ENCODE data around the gene MLXIPL.
A peak's percentile ranks its signal among the peaks of the same experiment; 100 is the strongest.
"Not testable (repeated sequence)": the region's sequence is repeated elsewhere in the genome, so short reads cannot be mapped to it uniquely, and the experiment has no call there.

MLXIPL gene

GRCh38 chr7:73581006-73581405, 43.3 kb downstream of the MLXIPL start:
- DNase-seq (ENCODE audit: low spot score): not testable (repeated sequence)

- peak; percentile 99 for DNase-seq (ENCODE audit: low spot score)
Observed at GRCh38 chr7:73578342-73579128, 45.8 kb downstream of the MLXIPL start, which contains the start of gene TBL2. TBL2 (minus strand) TSS chr7:73578579; CDS start chr7:73578549, 30 bp downstream.

GRCh38 chr7:73577627-73578341, 46.5 kb downstream of the MLXIPL start:
- peak; percentile 30 for DNase-seq (ENCODE audit: low spot score)

- no peak for DNase-seq (ENCODE audit: low spot score)
Observed at GRCh38 chr7:73573791-73574190, 50.5 kb downstream of the MLXIPL start.

GRCh38 chr7:73573276-73573675, 51.0 kb downstream of the MLXIPL start:
- DNase-seq (ENCODE audit: low spot score): no peak

- no peak for DNase-seq (ENCODE audit: low spot score)
Observed at GRCh38 chr7:73572767-73573186, 51.5 kb downstream of the MLXIPL start.

- DNase-seq (ENCODE audit: low spot score): no peak
Observed at GRCh38 chr7:73570977-73571376, 53.3 kb downstream of the MLXIPL start.

GRCh38 chr7:73570521-73570920, 53.8 kb downstream of the MLXIPL start:
- DNase-seq (ENCODE audit: low spot score): no peak

GRCh38 chr7:73569042-73569608, 55.2 kb downstream of the MLXIPL start:
- no peak for DNase-seq (ENCODE audit: low spot score)

GRCh38 chr7:73567846-73568685, 56.3 kb downstream of the MLXIPL start:
- DNase-seq (ENCODE audit: low spot score): no peak

- DNase-seq (ENCODE audit: low spot score): no peak
Observed at GRCh38 chr7:73567140-73567539, 57.2 kb downstream of the MLXIPL start.

GRCh38 chr7:73566431-73566830, 57.9 kb downstream of the MLXIPL start:
- not testable (repeated sequence) for DNase-seq (ENCODE audit: low spot score)

- no peak for DNase-seq (ENCODE audit: low spot score)
Observed at GRCh38 chr7:73565675-73566340, 58.5 kb downstream of the MLXIPL start.

- DNase-seq (ENCODE audit: low spot score): no peak
Observed at GRCh38 chr7:73560109-73560835, 64.0 kb downstream of the MLXIPL start.

GRCh38 chr7:73557397-73558257, 66.7 kb downstream of the MLXIPL start, which contains the start of gene BCL7B:
BCL7B (minus strand) TSS chr7:73557690; CDS start chr7:73557578, 112 bp downstream.
- DNase-seq (ENCODE audit: low spot score): peak; percentile 98

- DNase-seq (ENCODE audit: low spot score): peak; percentile 98
Observed at GRCh38 chr7:73557108-73557396, 67.3 kb downstream of the MLXIPL start.

GRCh38 chr7:73556208-73557107, 67.9 kb downstream of the MLXIPL start:
- DNase-seq (ENCODE audit: low spot score): no peak

- DNase-seq (ENCODE audit: low spot score): no peak
Observed at GRCh38 chr7:73555411-73555982, 68.8 kb downstream of the MLXIPL start.
